H1 (cell line): ENCODE data around the gene BAD. TPM values are rescaled to one million over a fixed set of nuclear protein-coding genes. Genes with fewer than 3 reads are reported as not detected.

Source experiments
- ASH2L ChIP-seq: fragments of 200-600, 300-600 bp; sonication (generic); IDR thresholded peaks from one replicate; pipeline ENCODE4 v1.7.1; 2017; ENCODE audit warnings: low read length
- BRCA1 ChIP-seq: IDR thresholded peaks from 2 replicates; pipeline ENCODE4 v1.6.1; 2012; ENCODE audit warnings: low read depth, low read length, improper control_type of control experiment
- CBX5 ChIP-seq: fragments of 300-800, 300-1000 bp; sonication (generic); IDR thresholded peaks from 2 replicates; pipeline ENCODE4 v1.7.1; 2016; ENCODE audit warnings: antibody characterized with exemption, low read length, low read depth
- CBX8 ChIP-seq: fragments of 300-800, 300-1000 bp; sonication (generic); IDR thresholded peaks from 2 replicates; pipeline ENCODE4 v1.7.1; 2016; ENCODE audit warnings: low read depth, low read length, borderline replicate concordance
- E2F6 ChIP-seq: IDR thresholded peaks from 2 replicates; pipeline ENCODE4 v1.6.1; 2012; ENCODE audit warnings: inconsistent platforms
- EP300 ChIP-seq, 2 experiments: IDR thresholded peaks; 1 replicate in 1 of 2; 2 replicates in 1 of 2; pipeline ENCODE4 v1.6.1; 2011 to 2012; ENCODE audit warnings: low read depth in 2 of 2, low read length in 2 of 2, mild to moderate bottlenecking in 2 of 2, borderline replicate concordance in 1 of 2, inconsistent platforms in 1 of 2, moderate library complexity in 1 of 2
- GABPA ChIP-seq: IDR thresholded peaks from 2 replicates; pipeline ENCODE4 v1.6.1; 2011; ENCODE audit warnings: mild to moderate bottlenecking, low read length, moderate library complexity, borderline replicate concordance; ENCODE audit not compliant: insufficient read depth
- HDAC6 ChIP-seq: IDR thresholded peaks from one replicate; pipeline ENCODE4 v1.7.1; 2012; ENCODE audit warnings: low read depth, mild to moderate bottlenecking, inconsistent platforms, low read length, moderate library complexity
- JUN ChIP-seq: IDR thresholded peaks from 2 replicates; pipeline ENCODE4 v1.6.1; 2011; ENCODE audit warnings: low read depth, mild to moderate bottlenecking, improper control_type of control experiment, low read length
- KDM1A ChIP-seq: fragments of 200-600, 300-600 bp; sonication (generic); IDR thresholded peaks from 2 replicates; pipeline ENCODE4 v1.7.1; 2016; ENCODE audit warnings: mild to moderate bottlenecking, low read length, borderline replicate concordance
- KDM4A ChIP-seq: IDR thresholded peaks from one replicate; pipeline ENCODE4 v1.7.1; 2012; ENCODE audit warnings: low read depth, mild to moderate bottlenecking, moderate library complexity, low read length, inconsistent platforms; ENCODE audit not compliant: severe bottlenecking
- KDM5A ChIP-seq: fragments of 200-600 bp; IDR thresholded peaks from 2 replicates; pipeline ENCODE4 v1.7.1; 2012; ENCODE audit warnings: mild to moderate bottlenecking, low read length, inconsistent platforms, mixed read lengths
- MAX ChIP-seq: IDR thresholded peaks from 2 replicates; pipeline ENCODE4 v1.6.1; 2012; ENCODE audit warnings: inconsistent platforms
- NANOG ChIP-seq: IDR thresholded peaks from 2 replicates; pipeline ENCODE4 v1.6.1; 2011; ENCODE audit warnings: low read length, low read depth, mild to moderate bottlenecking, inconsistent platforms; ENCODE audit not compliant: insufficient read depth, poor library complexity, severe bottlenecking
- NRF1 ChIP-seq: IDR thresholded peaks from 2 replicates; pipeline ENCODE4 v1.6.1; 2011; ENCODE audit warnings: mild to moderate bottlenecking, low read depth, low read length, improper control_type of control experiment
- POU5F1 ChIP-seq: IDR thresholded peaks from 2 replicates; pipeline ENCODE4 v1.6.1; 2011; ENCODE audit warnings: low read depth, mild to moderate bottlenecking, low read length, moderate library complexity
- RFX5 ChIP-seq: IDR thresholded peaks from 2 replicates; pipeline ENCODE4 v1.6.1; 2011; ENCODE audit warnings: low read depth, low read length, improper control_type of control experiment, borderline replicate concordance
- RNF2 ChIP-seq: fragments of 200-900, 300-1000 bp; sonication (generic); IDR thresholded peaks from 2 replicates; pipeline ENCODE4 v1.7.1; 2016; ENCODE audit warnings: borderline replicate concordance, low read depth, mild to moderate bottlenecking, antibody characterized with exemption, low read length; ENCODE audit not compliant: poor library complexity, severe bottlenecking; ENCODE audit errors: missing control alignments
- SP1 ChIP-seq: IDR thresholded peaks from 2 replicates; pipeline ENCODE4 v1.6.1; 2011; ENCODE audit warnings: low read depth, low read length
- SP2 ChIP-seq: IDR thresholded peaks from 2 replicates; pipeline ENCODE4 v1.6.1; 2012; ENCODE audit warnings: mild to moderate bottlenecking, low read length, inconsistent platforms
- SRF ChIP-seq: IDR thresholded peaks from 2 replicates; pipeline ENCODE4 v1.6.1; 2011; ENCODE audit warnings: mild to moderate bottlenecking, low read depth, low read length, moderate library complexity
- TAF7 ChIP-seq: optimal IDR thresholded peaks from 2 replicates; pipeline ENCODE3; 2011; ENCODE audit warnings: low read depth, mild to moderate bottlenecking, inconsistent platforms, low read length, moderate library complexity, borderline replicate concordance
- YY1 ChIP-seq: IDR thresholded peaks from 2 replicates; pipeline ENCODE4 v1.6.1; 2011; ENCODE audit warnings: low read depth, mild to moderate bottlenecking, low read length
- polyA plus RNA-seq, 7 experiments: library from polyadenylated mRNA; depleted of rRNA in 3 of 7; stranded (reverse) in 5 of 7; unstranded in 2 of 7; fragments of >200 nt in 5 of 7; fragments of 200-250 nt in 2 of 7; gene quantifications; 1 replicate in 5 of 7; 2 replicates in 1 of 7; 4 replicates in 1 of 7; pipeline versions ENCODE4 v1.2.1 to v1.2.3, GENCODE V29; 2011 to 2013; ENCODE audit warnings: missing spikeins in 2 of 7, mixed read lengths in 2 of 7
- total RNA-seq: library from RNA; stranded (reverse); fragmentation: NEBNext Ultra II Directional; extraction: Animal tissue kit (Norgen Biotek cat#: 25700); gene quantifications from 2 replicates; pipeline ENCODE4 v1.2.1, GENCODE V29; 2021

Gene BAD
- total and polyA plus RNA-seq, 2 of the 8 experiments (the other 6 are each of a cell fraction or from before 2014, with no cell fraction given): 23.1 to 33.7 TPM

- TF ChIP-seq RFX5: no peak
- TF ChIP-seq KDM5A: no peak
- no peak for TF ChIP-seq HDAC6
- no peak for TF ChIP-seq BRCA1
- no peak for TF ChIP-seq NRF1
- no peak for TF ChIP-seq SRF
- TF ChIP-seq KDM4A: no peak
- TF ChIP-seq GABPA: no peak
- TF ChIP-seq ASH2L: no peak
- no peak; a peak in 1 of 3 replicates for TF ChIP-seq EP300 (IDR thresholded peaks at IDR 0.05; ENCODE audit: borderline replicate concordance in 1 of 2, low read depth in 2 of 2, low read length in 2 of 2)
- no peak for TF ChIP-seq KDM1A
- TF ChIP-seq TAF7: no peak
- TF ChIP-seq SP1: no peak
- TF ChIP-seq YY1: no peak
- TF ChIP-seq POU5F1: no peak
- no peak for TF ChIP-seq SP2
- no peak for TF ChIP-seq NANOG
- TF ChIP-seq JUN: no peak
- no peak for TF ChIP-seq E2F6
- TF ChIP-seq MAX: peak; percentile 68
- no peak for TF ChIP-seq CBX8
- no peak for TF ChIP-seq RNF2
- no peak for TF ChIP-seq CBX5
Measured at GRCh38 chr11:64251016-64251752, 33.3 kb downstream of the BAD start, which contains the start of gene PLCB3 (continued).
